Right lobe of liver (tissue), 6 donors: Measurements from ENCODE around the gene PACS2. TPM values are rescaled to one million over a fixed set of nuclear protein-coding genes. Genes with fewer than 3 reads are reported as not detected.
A peak's percentile ranks its signal among the peaks of the same experiment; 100 is the strongest.

Experiments used
- ATAC-seq, 4 donors: fragments of 200-7000 bp; cut with Tn5 transposase; one replicate each; pipeline ENCODE4 v1.9.1; 2020; ENCODE audit warnings: mild to moderate bottlenecking in 4 of 4, moderate library complexity in 4 of 4
- DNase-seq, 3 donors: peaks; one replicate each; pipeline ENCODE4 v3.0.0-alpha.2; 2020
- H3K27ac ChIP-seq, 3 donors: fragments of 200-600 bp; one replicate each; pipeline ENCODE4 v1.8.0; 2022
- H3K27me3 ChIP-seq, 2 donors: fragments of 200-600 bp; one replicate each; pipeline ENCODE4 v1.8.0; 2022
- H3K36me3 ChIP-seq, 4 donors: fragments of 200-600 bp; sonication (generic) in 1 of 4; one replicate each; pipeline versions ENCODE4 v1.5.1 to v1.8.0; 2017 to 2022; ENCODE audit warnings: control low read depth in 1 of 4
- H3K4me1 ChIP-seq, 4 donors: fragments of 200-600 bp; sonication (generic) in 1 of 4; one replicate each; pipeline versions ENCODE4 v1.5.1 to v1.8.0; 2017 to 2022; ENCODE audit warnings: control low read depth in 1 of 4
- H3K4me3 ChIP-seq, 3 donors: fragments of 200-600 bp; one replicate each; pipeline ENCODE4 v1.8.0; 2022
- H3K9me3 ChIP-seq, 4 donors: fragments of 200-600 bp; sonication (generic) in 1 of 4; one replicate each; pipeline versions ENCODE4 v1.5.1 to v1.8.0; 2017 to 2022; ENCODE audit warnings: control low read depth in 1 of 4
- POLR2A ChIP-seq: fragments of 450-650 bp; IDR thresholded peaks from one replicate; pipeline ENCODE4 v1.6.1; 2017; ENCODE audit warnings: antibody characterized with exemption, mild to moderate bottlenecking
- WGBS: methylation state at CpG from one replicate; pipeline ENCODE4 v1.1.6; 2018; ENCODE audit warnings: low coverage, low lambda C conversion rate; ENCODE audit not compliant: insufficient coverage; ENCODE audit errors: missing lambda C conversion rate; 5-methylcytosine and 5-hydroxymethylcytosine counted together
- intact Hi-C, 2 donors: fragments of 100-400 bp; cut with DNase I; formaldehyde crosslinking; loops; one replicate each; pipeline versions ENCODE4 v1.11.2 to v1.14.1; 2022
- total RNA-seq, 6 experiments: library from RNA; depleted of rRNA in 2 of 6; stranded (reverse); fragments of >200 nt in 2 of 6; fragmentation: NEBNext Ultra II Directional in 3 of 6; extraction: Animal tissue kit (Norgen Biotek cat#: 25700) in 3 of 6; gene quantifications; one replicate each; pipeline versions ENCODE4 v1.1.0 to v1.2.4, GENCODE V29; 2016 to 2023
- TF ChIP-seq, protein P1 (sequence below), 4 donors: fragments of 200-600 bp in 3 of 4; fragments of 450-650 bp in 1 of 4; IDR thresholded peaks; one replicate each; pipeline versions ENCODE4 v1.5.1 to v1.8.0; 2016 to 2022; ENCODE audit warnings: antibody characterized with exemption in 4 of 4, mild to moderate bottlenecking in 2 of 4
- donor health status: DM: no; HTN: yes; CAD: no.
- donor health status: DM: no; HTN: no; CAD: no.
- donor health status: DM: no; HTN: no; CAD: no.
- donor health status: DM: no; HTN: yes; CAD: no.
- donor health status: DM: no; HTN: yes; CAD: no.

Gene PACS2
- total RNA-seq, 6 experiments from 2014 or later: 19.8 to 26.7 (median 21.5) TPM

GRCh38 chr14:105348945-105349699 is 34.6 kb downstream of the PACS2 start:
- no peaks in the 10 kb centered on the region for H3K27me3 ChIP-seq
- no peaks in the 10 kb centered on the region for H3K9me3 ChIP-seq
- no peak overlapping the region for H3K27ac ChIP-seq
- DNase-seq (peak in 2 of 3 donors; percentile 42 to 51), ATAC-seq (peak in 2 of 4 donors; percentile 11 to 33)
- WGBS: no CpG with 5 or more reads among the region's 19 CpGs
- intact Hi-C loops: no loop called here
- H3K4me1 ChIP-seq: peaks cover 0 to 6% (median 3%) of the 10 kb centered on the region in 4 donors
- H3K4me3 ChIP-seq: no peak overlapping the region
- H3K36me3 ChIP-seq: no peaks in the 10 kb centered on the region
- no peak for TF ChIP-seq POLR2A
- TF ChIP-seq, protein P1, sequence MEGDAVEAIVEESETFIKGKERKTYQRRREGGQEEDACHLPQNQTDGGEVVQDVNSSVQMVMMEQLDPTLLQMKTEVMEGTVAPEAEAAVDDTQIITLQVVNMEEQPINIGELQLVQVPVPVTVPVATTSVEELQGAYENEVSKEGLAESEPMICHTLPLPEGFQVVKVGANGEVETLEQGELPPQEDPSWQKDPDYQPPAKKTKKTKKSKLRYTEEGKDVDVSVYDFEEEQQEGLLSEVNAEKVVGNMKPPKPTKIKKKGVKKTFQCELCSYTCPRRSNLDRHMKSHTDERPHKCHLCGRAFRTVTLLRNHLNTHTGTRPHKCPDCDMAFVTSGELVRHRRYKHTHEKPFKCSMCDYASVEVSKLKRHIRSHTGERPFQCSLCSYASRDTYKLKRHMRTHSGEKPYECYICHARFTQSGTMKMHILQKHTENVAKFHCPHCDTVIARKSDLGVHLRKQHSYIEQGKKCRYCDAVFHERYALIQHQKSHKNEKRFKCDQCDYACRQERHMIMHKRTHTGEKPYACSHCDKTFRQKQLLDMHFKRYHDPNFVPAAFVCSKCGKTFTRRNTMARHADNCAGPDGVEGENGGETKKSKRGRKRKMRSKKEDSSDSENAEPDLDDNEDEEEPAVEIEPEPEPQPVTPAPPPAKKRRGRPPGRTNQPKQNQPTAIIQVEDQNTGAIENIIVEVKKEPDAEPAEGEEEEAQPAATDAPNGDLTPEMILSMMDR (IDR thresholded peaks at IDR 0.05): no peak

DNA sequence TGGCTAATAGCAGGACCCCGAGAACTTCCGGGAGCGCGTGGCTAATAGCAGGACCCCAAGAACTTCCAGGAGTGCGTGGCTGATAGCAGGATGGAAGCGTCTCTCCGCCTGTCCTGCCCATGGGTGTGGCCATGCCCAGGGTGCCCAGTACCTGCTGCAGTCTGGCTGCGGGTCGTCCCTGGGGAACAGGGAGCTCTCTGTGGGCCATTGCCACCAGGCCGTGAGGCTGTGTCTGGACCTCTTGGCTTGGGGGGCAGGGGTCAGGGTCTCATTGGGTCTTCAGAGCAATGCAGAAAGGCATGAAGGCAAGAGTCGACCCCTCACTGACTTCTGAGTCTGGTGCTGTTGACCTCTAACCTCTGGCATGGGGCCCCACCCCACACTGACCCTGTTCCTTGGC is 35.4 kb downstream of the PACS2 start:
- TF ChIP-seq POLR2A: no peak
- TF ChIP-seq, protein P1 (IDR thresholded peaks at IDR 0.05): no peak

DNA sequence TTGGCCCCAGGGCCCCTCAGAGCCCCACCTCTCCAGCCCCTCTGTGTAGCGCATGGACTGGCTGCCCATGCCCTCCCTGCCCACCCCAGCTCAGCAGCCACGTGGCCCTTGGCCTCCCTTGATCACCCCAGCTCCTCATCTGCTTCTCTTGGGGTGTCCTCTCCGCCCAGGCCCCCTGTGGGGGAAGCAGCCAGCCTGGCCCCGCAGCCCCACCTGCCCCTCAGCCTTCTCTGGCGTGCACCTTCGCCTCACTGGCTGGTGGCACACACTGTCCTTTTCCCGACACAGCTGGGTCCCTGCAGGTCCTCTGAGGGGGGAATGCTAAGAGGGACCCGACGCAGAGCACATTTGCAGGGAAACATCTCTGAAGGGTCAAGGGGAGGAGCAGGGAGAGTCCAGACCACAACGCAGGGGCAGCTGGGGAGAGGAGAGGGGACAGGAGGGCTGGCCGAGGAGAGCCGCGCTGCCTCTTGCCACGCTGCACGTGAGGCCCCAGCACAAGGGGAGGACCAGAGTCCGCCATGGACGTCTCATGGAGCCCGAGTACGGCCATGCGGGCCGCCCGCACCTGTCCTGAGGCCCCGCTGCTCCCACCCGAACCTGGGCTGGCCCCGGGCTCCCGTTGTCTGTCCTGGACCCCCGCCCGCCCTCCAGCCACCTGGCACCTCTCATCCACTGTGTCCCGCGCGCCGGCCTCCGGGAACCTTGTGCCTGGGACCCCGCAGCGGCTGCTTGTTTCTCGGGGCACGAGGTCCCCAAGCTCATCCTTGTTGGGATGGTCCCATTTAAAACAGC is 36.1 kb downstream of the PACS2 start:
- H3K27me3 ChIP-seq: no peaks in the 10 kb centered on the region
- H3K9me3 ChIP-seq: no peaks in the 10 kb centered on the region
- DNase-seq (peak in 2 of 3 donors; percentile 49 to 62), ATAC-seq (no peak)
- TF ChIP-seq, protein P1 (IDR thresholded peaks at IDR 0.05): no peak
- no peak for TF ChIP-seq POLR2A
- H3K4me3 ChIP-seq: no peak overlapping the region
- WGBS: 75% methylated on average over 4 of the region's 37 CpGs
- intact Hi-C loops: loop anchor here (5.0 to 10.0 kb wide), 4 partner anchors 66 to 266 kb away; no protein-coding TSS in a partner anchor
- H3K27ac ChIP-seq: no peak overlapping the region
- no peaks in the 10 kb centered on the region for H3K36me3 ChIP-seq
- H3K4me1 ChIP-seq: peaks cover 0 to 6% (median 3%) of the 10 kb centered on the region in 4 donors

More for the DNA sequence above, 35.4 kb downstream of the PACS2 start:
- Histone ChIP-seq H3K4me1 (peaks cover 0 to 6% (median 3%) of the 10 kb centered on the region in 4 donors), H3K4me3 (no peak overlapping the region), H3K36me3 (no peaks in the 10 kb centered on the region), H3K27ac (no peak overlapping the region), H3K9me3 (no peaks in the 10 kb centered on the region), H3K27me3 (no peaks in the 10 kb centered on the region)
- no peak for ATAC-seq
- WGBS: 93% methylated on average over 7 of the region's 11 CpGs
- DNase-seq: peak in 2 of 3 donors; percentile 42 to 48
- intact Hi-C loops: loop anchor here (5.0 to 10.0 kb wide), 4 partner anchors 65 to 265 kb away; no protein-coding TSS in a partner anchor

DNA sequence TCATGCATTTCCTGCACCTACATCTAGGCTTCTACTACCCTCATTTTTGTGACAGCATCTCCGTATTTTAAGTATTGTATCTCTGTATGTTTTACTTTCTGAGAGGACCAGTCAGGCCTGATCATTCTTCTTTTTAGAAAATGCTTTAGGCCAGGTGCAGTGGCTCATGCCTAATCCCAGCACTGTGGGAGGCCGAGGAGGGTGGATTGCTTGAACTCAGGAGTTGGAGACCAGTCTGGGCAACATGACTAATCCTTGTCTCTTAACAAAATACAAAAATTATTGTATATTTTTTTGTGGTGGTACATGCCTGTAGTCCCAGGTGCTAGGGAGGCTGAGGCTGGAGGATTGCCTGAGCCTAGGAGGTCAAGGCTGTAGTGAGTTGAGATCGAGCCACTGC is 36.9 kb downstream of the PACS2 start:
- no peak overlapping the region for H3K4me3 ChIP-seq
- no peak for DNase-seq
- peak overlapping the region in 1 of 3 donors; percentile 26 for H3K27ac ChIP-seq

More for the DNA sequence above, 36.9 kb downstream of the PACS2 start:
- no peaks in the 10 kb centered on the region for H3K36me3 ChIP-seq
- no peak for ATAC-seq
- TF ChIP-seq, protein P1 (IDR thresholded peaks at IDR 0.05): no peak
- TF ChIP-seq POLR2A: no peak
- H3K4me1 ChIP-seq: peaks cover 0 to 6% (median 3%) of the 10 kb centered on the region in 4 donors
- H3K9me3 ChIP-seq: no peaks in the 10 kb centered on the region
- no peaks in the 10 kb centered on the region for H3K27me3 ChIP-seq
- WGBS: 79% methylated on average over 3 of the region's 3 CpGs
- intact Hi-C loops: loop anchor here (5.0 to 10.0 kb wide), 4 partner anchors 67 to 267 kb away; no protein-coding TSS in a partner anchor
